ENCODE measurements around the gene DDX6. TPM values are rescaled to one million over a fixed set of nuclear protein-coding genes. Genes with fewer than 3 reads are reported as not detected.
A peak's percentile ranks its signal among the peaks of the same experiment; 100 is the strongest.

DDX6 gene
- total RNA-seq, 4 donors from 2014 or later = 69.7 to 96.9 (median 84.6) TPM

DNA sequence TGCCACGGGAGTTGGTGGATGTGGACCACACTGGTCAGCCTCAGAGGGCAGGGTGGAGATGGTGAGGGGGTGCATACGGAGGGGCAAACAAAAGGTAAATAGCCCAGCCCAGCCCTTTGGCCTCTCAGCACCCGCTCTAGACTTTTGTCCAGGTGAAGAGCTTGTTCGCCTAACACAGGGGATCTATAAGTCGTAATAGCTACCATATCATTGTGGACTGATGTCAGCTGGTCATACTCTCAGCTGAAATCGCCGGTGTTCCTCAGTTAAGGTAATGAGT is 84.5 kb downstream of the DDX6 start:
- no peak overlapping the region for H3K27ac ChIP-seq
- 87 to 93% methylated on average over 6 to 7 of the region's 7 CpGs for WGBS, 2 donors
- H3K36me3 ChIP-seq = no peaks in the 10 kb centered on the region
- H3K4me3 ChIP-seq = no peak overlapping the region
- no peaks in the 10 kb centered on the region for H3K9me3 ChIP-seq
- H3K27me3 ChIP-seq = no peaks in the 10 kb centered on the region
- peaks cover 0 to 4% (median 4%) of the 10 kb centered on the region in 3 donors for H3K4me1 ChIP-seq
- TF ChIP-seq POLR2A (IDR thresholded peaks at IDR 0.05) = no peak
- DNase-seq = no peak
- intact Hi-C loops (cut with DNase I) = no loop called here

- no peak for TF ChIP-seq CTCF (IDR thresholded peaks at IDR 0.05)
- H3K9me3 ChIP-seq = no peaks in the 10 kb centered on the region
- intact Hi-C loops (cut with DNase I) = no loop called here
- no peak overlapping the region for H3K4me3 ChIP-seq
- H3K27me3 ChIP-seq = no peaks in the 10 kb centered on the region
- DNase-seq = no peak
- H3K27ac ChIP-seq = no peak overlapping the region
- 69 to 72% methylated on average over 6 to 9 of the region's 12 CpGs for WGBS, 2 donors
- H3K36me3 ChIP-seq = no peaks in the 10 kb centered on the region
- peaks cover 0 to 4% (median 4%) of the 10 kb centered on the region in 3 donors for H3K4me1 ChIP-seq
Observed at GRCh38 chr11:118705791-118706545, 85.0 kb downstream of the DDX6 start.

GRCh38 chr11:118705111-118705741 is 85.7 kb downstream of the DDX6 start:
- TF ChIP-seq POLR2A (IDR thresholded peaks at IDR 0.05) (peak in 1 of 4 donors; percentile 9), CTCF (IDR thresholded peaks at IDR 0.05) (no peak)
- Histone ChIP-seq H3K9me3 (peaks cover 0 to 7% (median 0%) of the 10 kb centered on the region in 3 donors), H3K27me3 (no peaks in the 10 kb centered on the region), H3K4me3 (no peak overlapping the region), H3K27ac (no peak overlapping the region), H3K4me1 (peaks cover 0 to 4% (median 4%) of the 10 kb centered on the region in 3 donors), H3K36me3 (no peaks in the 10 kb centered on the region)
- WGBS, 2 donors = 66 to 72% methylated on average over 6 to 11 of the region's 15 CpGs
- intact Hi-C loops (cut with DNase I) = no loop called here
- DNase-seq = no peak

DNA sequence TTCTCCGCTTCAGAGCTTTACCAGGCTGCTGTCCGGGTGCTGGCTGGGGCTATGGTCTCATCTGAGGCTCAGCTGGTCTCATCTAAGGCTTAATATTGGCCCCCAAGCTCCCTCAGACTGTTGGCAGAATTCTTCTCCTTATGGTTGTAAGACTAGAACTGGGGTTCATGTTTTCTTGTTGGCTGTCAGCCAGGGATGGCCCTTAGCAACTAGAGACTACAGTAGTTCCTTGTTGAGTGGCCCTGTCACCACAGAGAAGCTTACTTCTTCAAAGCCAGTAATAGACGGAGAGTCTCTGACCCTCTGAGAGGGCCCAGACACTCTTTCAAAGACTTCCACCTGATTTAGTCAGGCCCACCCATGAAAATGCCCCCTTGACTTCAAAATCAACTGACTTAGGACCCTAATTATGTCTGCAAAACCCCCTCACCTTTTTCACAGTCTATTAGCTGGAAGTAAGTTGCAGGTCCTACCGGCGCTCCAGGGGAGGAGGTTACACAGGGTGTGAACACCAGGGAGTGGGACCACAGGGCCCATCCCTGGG is 87.3 kb downstream of the DDX6 start:
- Histone ChIP-seq H3K4me3 (no peak overlapping the region), H3K4me1 (peaks cover 0 to 4% (median 4%) of the 10 kb centered on the region in 3 donors), H3K27ac (no peak overlapping the region), H3K27me3 (no peaks in the 10 kb centered on the region), H3K9me3 (peaks cover 0 to 10% (median 0%) of the 10 kb centered on the region in 3 donors), H3K36me3 (no peaks in the 10 kb centered on the region)
- TF ChIP-seq POLR2A (IDR thresholded peaks at IDR 0.05) = no peak
- no peak for TF ChIP-seq CTCF (IDR thresholded peaks at IDR 0.05)
- intact Hi-C loops (cut with DNase I) = no loop called here
- DNase-seq = no peak
- 87 to 98% methylated on average over 5 of the region's 5 CpGs for WGBS, 2 donors

DNA sequence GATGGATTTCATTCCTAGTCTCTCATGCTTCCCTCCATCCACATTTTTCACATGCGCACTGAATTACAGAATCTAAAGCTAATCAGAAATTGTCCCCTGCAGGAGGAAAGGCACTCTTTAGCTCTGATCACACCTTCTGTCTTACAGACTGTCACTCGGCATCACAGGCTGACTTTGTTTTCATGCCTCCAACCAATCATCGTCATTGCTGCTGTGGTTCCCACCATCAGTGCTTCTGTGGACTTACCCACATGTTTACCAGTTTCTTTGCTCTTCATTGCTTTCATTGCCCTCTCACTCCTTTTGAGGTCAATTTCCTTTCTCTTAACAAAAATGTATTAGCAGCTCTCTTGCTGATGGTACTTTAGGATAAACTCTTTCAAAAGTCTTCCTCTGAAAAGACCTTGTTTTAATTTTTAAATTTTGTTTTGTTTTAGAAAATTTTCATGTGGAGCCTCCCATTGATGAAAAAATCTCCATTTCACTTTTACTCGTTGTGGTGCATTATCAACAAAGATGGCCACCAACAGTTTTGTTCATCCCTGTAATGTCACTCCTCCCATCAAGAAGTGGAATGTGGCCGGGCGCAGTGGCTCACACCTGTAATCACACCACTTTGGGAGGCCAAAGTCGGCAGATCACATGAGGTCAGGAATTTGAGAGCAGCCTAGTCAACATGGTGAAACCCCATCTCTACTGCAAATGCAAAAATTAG is 91.3 kb downstream of the DDX6 start:
- WGBS, 2 donors = 68 to 82% methylated on average over 4 to 6 of the region's 7 CpGs
- Histone ChIP-seq H3K4me3 (no peak overlapping the region), H3K27me3 (no peaks in the 10 kb centered on the region), H3K9me3 (peaks cover 0 to 10% (median 0%) of the 10 kb centered on the region in 3 donors), H3K27ac (peak overlapping the region in 2 of 4 donors; percentile 33 to 49), H3K4me1 (peaks cover 0 to 9% (median under 1%) of the 10 kb centered on the region in 3 donors), H3K36me3 (no peaks in the 10 kb centered on the region)
- TF ChIP-seq CTCF (IDR thresholded peaks at IDR 0.05) = no peak
- DNase-seq = no peak
- intact Hi-C loops (cut with DNase I) = no loop called here

Small RNA genes within 50 kb of the gene (small RNA-seq; reads per million reads assigned to genes)
- gene AP004609.2 = 0 reads per million in 4 donors
- 0 reads per million in 4 donors for gene RF00019
- 0 reads per million in 4 donors for gene RNU6-376P

Other genes starting within 250 kb of the DDX6 start
- gene IFT46, start 225.2 kb downstream of the DDX6 start, total RNA-seq = 10 to 100 TPM; 13.2 to 25.2 (median 18.6) TPM
- gene ARCN1, start 218.8 kb downstream of the DDX6 start, total RNA-seq = 10 to 100 TPM; 67.8 to 81.6 (median 78.1) TPM
- gene PHLDB1, start 183.5 kb downstream of the DDX6 start, total RNA-seq = 10 to 100 TPM in 3 of 4 donors, 1 to 10 TPM in 1; 6.7 to 29.8 (median 21.2) TPM
- under 1 TPM in 2 of 4 donors, not detected in 2; 0.09 to 0.57 TPM for gene TREH, start 111.5 kb downstream of the DDX6 start, total RNA-seq
- gene CXCR5, start 92.7 kb upstream of the DDX6 start, total RNA-seq = under 1 TPM in 1 of 4 donors, not detected in 3; 0.06 TPM
- 10 to 100 TPM; 16.4 to 29.6 (median 18.9) TPM for gene BCL9L, start 134.8 kb upstream of the DDX6 start, total RNA-seq
- gene UPK2, start 165.1 kb upstream of the DDX6 start, total RNA-seq = under 1 TPM in 1 of 4 donors, not detected in 3; 0.57 TPM
- gene FOXR1, start 180.6 kb upstream of the DDX6 start, total RNA-seq = not detected
- 10 to 100 TPM in 3 of 4 donors, 1 to 10 TPM in 1; 9.2 to 58.9 (median 29.4) TPM for gene CENATAC, start 207.0 kb upstream of the DDX6 start, total RNA-seq
- gene RPS25, start 227.2 kb upstream of the DDX6 start, total RNA-seq = 1,000 to 10,000 TPM in 3 of 4 donors, 100 to 1,000 TPM in 1; 729 to 2,261 (median 1,537) TPM
- 10 to 100 TPM; 26.5 to 44.4 (median 41.2) TPM for gene TRAPPC4, start 227.6 kb upstream of the DDX6 start, total RNA-seq
- gene SLC37A4, start 239.7 kb upstream of the DDX6 start, total RNA-seq = 10 to 100 TPM in 3 of 4 donors, 1 to 10 TPM in 1; 6.9 to 13.9 (median 11.5) TPM

Data from esophagus squamous epithelium (tissue), 5 donors.